PC-3 (cell line): ENCODE results near the gene MOCS1. TPM values are rescaled to one million over a fixed set of nuclear protein-coding genes. Genes with fewer than 3 reads are reported as not detected.
"Not testable (repeated sequence)": the region's sequence is repeated elsewhere in the genome, so short reads cannot be mapped to it uniquely, and the experiment has no call there.

Experiments used
- ATAC-seq: fragments of 200-7000 bp; cut with Tn5 transposase; 2 replicates; pipeline ENCODE4 v1.9.1; 2020; ENCODE audit warnings: mild to moderate bottlenecking, moderate library complexity
- BruUV-seq: library from RNA; stranded (reverse); fragments of 400-500 nt; replicated peaks from 2 replicates; lab custom pipeline; 2021; lab: Mats Ljungman, UMichigan
- CTCF ChIA-PET: fragments of 300-600 bp; sonication (Branson Sonifier 250); formaldehyde crosslinking; loops from one replicate; lab custom pipeline; 2022; ENCODE audit warnings: antibody characterized with exemption; lab: Charles Lee
- POLR2A ChIA-PET: fragments of 300-600 bp; sonication (Branson Sonifier 250); formaldehyde crosslinking; loops from one replicate; lab custom pipeline; 2022; ENCODE audit warnings: antibody characterized with exemption; ENCODE audit not compliant: unreplicated experiment; lab: Charles Lee
- DNase-seq: peaks from one replicate; pipeline ENCODE4 v3.0.0-alpha.2; 2015
- H2AFZ ChIP-seq: fragments of 300-600 bp; sonication (generic); 2 replicates; pipeline ENCODE4 v1.6.0; 2016; ENCODE audit warnings: antibody characterized with exemption, low read length
- H3F3A ChIP-seq: fragments of 300-600 bp; sonication (generic); one replicate; pipeline ENCODE4 v1.6.0; 2017; ENCODE audit warnings: antibody characterized with exemption, low read length, control low read depth, mild to moderate bottlenecking; ENCODE audit not compliant: unreplicated experiment
- H3K27ac ChIP-seq: fragments of 300-600 bp; sonication (generic); 2 replicates; pipeline ENCODE4 v1.5.1; 2016; ENCODE audit warnings: mild to moderate bottlenecking, low read length
- H3K27me3 ChIP-seq: fragments of 300-600 bp; sonication (generic); 2 replicates; pipeline ENCODE4 v1.6.1; 2016; ENCODE audit warnings: low read length, mixed read lengths
- H3K36me3 ChIP-seq: fragments of 300-600 bp; sonication (generic); 2 replicates; pipeline ENCODE4 v1.6.1; 2016; ENCODE audit warnings: low read depth, mixed run types, low read length, mixed read lengths
- H3K4me1 ChIP-seq: fragments of 300-600 bp; sonication (generic); 2 replicates; pipeline ENCODE4 v1.5.1; 2016; ENCODE audit warnings: low read length; ENCODE audit not compliant: insufficient read depth
- H3K4me2 ChIP-seq: fragments of 300-600 bp; sonication (generic); 2 replicates; pipeline ENCODE4 v1.6.0; 2016; ENCODE audit warnings: low read length
- H3K4me3 ChIP-seq: fragments of 300-600 bp; sonication (generic); 2 replicates; pipeline ENCODE4 v1.5.1; 2016; ENCODE audit warnings: mild to moderate bottlenecking, low read length, mixed read lengths
- H3K79me2 ChIP-seq: fragments of 300-600 bp; sonication (generic); 2 replicates; pipeline ENCODE4 v1.6.1; 2017; ENCODE audit warnings: low read length, mixed read lengths
- H3K9ac ChIP-seq: fragments of 300-600 bp; sonication (generic); 2 replicates; pipeline ENCODE4 v1.6.0; 2016; ENCODE audit warnings: mild to moderate bottlenecking, low read length
- H3K9me2 ChIP-seq: fragments of 300-600 bp; sonication (generic); replicated peaks from 2 replicates; pipeline ENCODE4 v1.6.1; 2016; ENCODE audit warnings: mixed run types, low read length, mixed read lengths
- H3K9me3 ChIP-seq: fragments of 300-600 bp; sonication (generic); 2 replicates; pipeline ENCODE4 v1.6.1; 2016; ENCODE audit warnings: low read length, mixed read lengths
- H4K20me1 ChIP-seq: fragments of 300-600 bp; sonication (generic); 2 replicates; pipeline ENCODE4 v1.6.1; 2016; ENCODE audit warnings: low read length, mixed read lengths
- EZH2 ChIP-seq: fragments of 300-600 bp; sonication (generic); IDR thresholded peaks from one replicate; pipeline ENCODE4 v1.6.1; 2017; ENCODE audit warnings: antibody characterized with exemption, mild to moderate bottlenecking, low read length; ENCODE audit not compliant: unreplicated experiment
- EZH2phosphoT487 ChIP-seq: fragments of 300-600 bp; sonication (generic); IDR thresholded peaks from 2 replicates; pipeline ENCODE4 v1.6.1; 2018; ENCODE audit warnings: mild to moderate bottlenecking, antibody characterized with exemption, low read length, borderline replicate concordance
- intact Hi-C: fragments of 100-400 bp; cut with micrococcal nuclease; formaldehyde crosslinking; loops from 2 replicates; pipeline ENCODE4 v1.9.0; 2023
- total RNA-seq: library from RNA; depleted of rRNA; stranded (reverse); fragments of >200 nt; gene quantifications from 2 replicates; pipeline ENCODE4 v1.2.3, GENCODE V29; 2014
- TF ChIP-seq, protein P1 (sequence below): fragments of 300-600 bp; sonication (generic); conservative IDR thresholded peaks from 2 replicates; pipeline ENCODE4 v1.5.1; 2017; ENCODE audit warnings: antibody characterized with exemption, low read depth, mild to moderate bottlenecking, low read length

MOCS1 gene
- total RNA-seq, 1 experiment from 2014 or later, result 6.0 TPM

DNA sequence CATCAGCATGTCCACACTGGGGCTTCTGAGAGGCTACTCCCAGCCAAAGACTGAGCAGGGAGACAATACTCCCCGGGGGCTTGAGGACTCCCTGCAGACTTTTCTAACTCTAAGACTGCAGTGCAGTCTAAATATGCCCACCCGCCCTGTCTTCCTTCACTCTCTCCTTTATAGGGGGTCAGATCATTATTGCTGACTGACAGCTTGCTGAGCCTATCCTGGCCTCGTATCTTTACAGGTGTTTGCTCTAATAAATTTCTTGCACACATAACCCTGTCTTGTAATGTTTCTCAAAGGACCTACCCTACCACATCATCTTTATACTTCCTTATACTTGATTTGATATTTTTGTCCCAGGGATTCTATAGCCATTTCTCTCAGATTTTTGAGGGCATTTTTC is 39.4 kb upstream of the MOCS1 start:
- Histone ChIP-seq H2AFZ (no peak overlapping the region), H3K27me3 (no peaks in the 10 kb centered on the region), H3K4me3 (no peak overlapping the region), H3K9me2 (no peaks in the 10 kb centered on the region), H3K9ac (no peak overlapping the region), H3K4me2 (no peak overlapping the region), H4K20me1 (no peaks in the 10 kb centered on the region), H3K27ac (no peak overlapping the region), H3F3A (no peaks in the 10 kb centered on the region), H3K36me3 (no peaks in the 10 kb centered on the region), H3K4me1 (no peaks in the 10 kb centered on the region), H3K79me2 (no peaks in the 10 kb centered on the region), H3K9me3 (no peaks in the 10 kb centered on the region)
- CTCF ChIA-PET, result no interaction called here
- TF ChIP-seq, protein P1, sequence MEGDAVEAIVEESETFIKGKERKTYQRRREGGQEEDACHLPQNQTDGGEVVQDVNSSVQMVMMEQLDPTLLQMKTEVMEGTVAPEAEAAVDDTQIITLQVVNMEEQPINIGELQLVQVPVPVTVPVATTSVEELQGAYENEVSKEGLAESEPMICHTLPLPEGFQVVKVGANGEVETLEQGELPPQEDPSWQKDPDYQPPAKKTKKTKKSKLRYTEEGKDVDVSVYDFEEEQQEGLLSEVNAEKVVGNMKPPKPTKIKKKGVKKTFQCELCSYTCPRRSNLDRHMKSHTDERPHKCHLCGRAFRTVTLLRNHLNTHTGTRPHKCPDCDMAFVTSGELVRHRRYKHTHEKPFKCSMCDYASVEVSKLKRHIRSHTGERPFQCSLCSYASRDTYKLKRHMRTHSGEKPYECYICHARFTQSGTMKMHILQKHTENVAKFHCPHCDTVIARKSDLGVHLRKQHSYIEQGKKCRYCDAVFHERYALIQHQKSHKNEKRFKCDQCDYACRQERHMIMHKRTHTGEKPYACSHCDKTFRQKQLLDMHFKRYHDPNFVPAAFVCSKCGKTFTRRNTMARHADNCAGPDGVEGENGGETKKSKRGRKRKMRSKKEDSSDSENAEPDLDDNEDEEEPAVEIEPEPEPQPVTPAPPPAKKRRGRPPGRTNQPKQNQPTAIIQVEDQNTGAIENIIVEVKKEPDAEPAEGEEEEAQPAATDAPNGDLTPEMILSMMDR, result no peak
- TF ChIP-seq EZH2 (no peak), EZH2phosphoT487 (no peak)
- intact Hi-C loops, result no loop called here
- no TSS peak for BruUV-seq
- POLR2A ChIA-PET, result no interaction called here
- no peak for DNase-seq
- no peak for ATAC-seq

DNA sequence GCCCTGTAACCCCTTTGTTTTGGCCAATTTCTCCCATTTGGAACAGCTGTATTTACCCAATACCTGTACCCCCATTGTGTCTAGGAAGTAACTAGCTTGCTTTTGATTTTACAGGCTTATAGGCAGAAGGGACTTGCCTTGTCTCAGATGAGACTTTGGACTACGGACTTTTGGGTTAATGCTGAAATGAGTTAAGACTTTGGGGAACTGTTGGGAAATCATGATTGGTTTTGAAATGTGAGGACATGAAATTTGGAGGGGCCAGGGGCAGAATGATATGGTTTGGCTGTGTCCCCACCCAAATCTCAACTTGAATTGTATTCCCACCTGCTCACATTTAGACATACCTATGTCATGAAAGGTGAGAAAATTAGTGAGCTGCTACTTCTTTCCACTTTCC is 38.5 kb upstream of the MOCS1 start:
- H3K36me3 ChIP-seq, H3K79me2 ChIP-seq, H3K4me3 ChIP-seq, H3K27ac ChIP-seq, H2AFZ ChIP-seq, ATAC-seq, BruUV-seq, DNase-seq, H3K27me3 ChIP-seq, H3K4me1 ChIP-seq, H4K20me1 ChIP-seq, H3K4me2 ChIP-seq, CTCF ChIA-PET, POLR2A ChIA-PET, intact Hi-C loops, H3K9me2 ChIP-seq, H3K9me3 ChIP-seq, H3F3A ChIP-seq, H3K9ac ChIP-seq: not testable (repeated sequence)

DNA sequence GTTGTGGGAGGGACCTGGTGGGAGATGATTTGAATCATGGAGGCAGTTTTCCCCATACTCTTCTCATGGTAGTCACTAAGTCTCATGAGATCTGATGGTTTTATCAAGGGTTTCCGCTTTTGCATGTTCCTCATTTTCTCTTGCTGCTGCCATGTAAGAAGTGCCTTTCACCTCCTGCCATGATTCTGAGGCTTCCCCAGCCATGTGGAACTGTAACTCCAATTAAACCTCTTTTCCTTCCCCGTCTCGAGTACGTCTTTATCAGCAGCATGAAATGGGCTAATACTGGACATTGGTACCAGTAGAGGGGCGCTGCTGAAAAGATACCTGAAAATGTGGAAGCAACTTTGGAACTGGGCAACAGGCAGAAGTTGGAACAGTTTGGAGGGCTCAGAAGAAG is 36.9 kb upstream of the MOCS1 start:
- CTCF ChIA-PET, H4K20me1 ChIP-seq, DNase-seq, H3K4me2 ChIP-seq, H2AFZ ChIP-seq, H3K27me3 ChIP-seq, BruUV-seq, H3K9ac ChIP-seq, H3F3A ChIP-seq, H3K9me3 ChIP-seq, H3K4me3 ChIP-seq, H3K4me1 ChIP-seq, H3K79me2 ChIP-seq, H3K27ac ChIP-seq, ATAC-seq, POLR2A ChIA-PET, H3K36me3 ChIP-seq, H3K9me2 ChIP-seq, intact Hi-C loops: not testable (repeated sequence)

DNA sequence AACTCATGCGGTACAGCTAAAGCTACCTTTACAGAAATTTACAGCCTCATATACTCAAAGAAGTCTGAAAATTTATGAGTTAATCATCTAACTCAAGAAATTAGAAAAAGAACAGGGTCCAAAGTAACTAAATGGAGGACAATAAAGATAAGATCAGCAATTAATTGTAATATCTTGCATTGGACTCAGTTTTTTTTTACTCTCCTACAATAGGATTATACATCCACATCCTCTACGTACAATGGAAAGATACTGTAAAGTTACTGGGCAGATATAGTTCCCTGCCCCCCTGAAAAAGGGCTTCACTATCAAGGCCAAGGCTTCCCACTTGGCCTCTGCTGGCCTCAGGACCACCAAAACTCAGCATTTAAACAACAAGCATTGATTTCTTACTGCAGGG is 31.5 kb upstream of the MOCS1 start:
- intact Hi-C loops, result no loop called here
- no TSS peak for BruUV-seq
- Histone ChIP-seq H3K79me2 (no peaks in the 10 kb centered on the region), H3K36me3 (no peaks in the 10 kb centered on the region), H4K20me1 (no peaks in the 10 kb centered on the region), H3K9ac (no peak overlapping the region), H3K9me3 (no peaks in the 10 kb centered on the region), H3K9me2 (0 out of 2 replicates have a peak, but pooled peaks cover 3% of the 10 kb centered on the region), H2AFZ (no peak overlapping the region), H3K4me2 (no peak overlapping the region), H3K27me3 (peaks cover 5% of the 10 kb centered on the region; the same call in 1 of the 2 replicates), H3K4me1 (no peaks in the 10 kb centered on the region), H3F3A (no peaks in the 10 kb centered on the region), H3K27ac (no peak overlapping the region), H3K4me3 (no peak overlapping the region)
- DNase-seq, result no peak
- ATAC-seq, result no peak
- ChIA-PET CTCF (no interaction called here), POLR2A (no interaction called here)
- TF ChIP-seq EZH2phosphoT487, result no peak
- TF ChIP-seq, protein P1, result no peak
- TF ChIP-seq EZH2, result no peak
